GM08714 (cell line): ENCODE results near the gene PRELID2.
A peak's percentile ranks its signal among the peaks of the same experiment; 100 is the strongest.
"Not testable (repeated sequence)": the region's sequence is repeated elsewhere in the genome, so short reads cannot be mapped to it uniquely, and the experiment has no call there.

Experiments used
- H3K4me3 ChIP-seq: fragments of 200-500 bp; sonication (Bioruptor generic); 2 replicates; pipeline ENCODE4 v1.5.1; 2014; ENCODE audit warnings: mild to moderate bottlenecking, low read length, inconsistent platforms
- ZNF274 ChIP-seq: IDR thresholded peaks from 2 replicates; pipeline ENCODE4 v1.6.1; 2012; ENCODE audit warnings: mild to moderate bottlenecking, low read depth, low read length

Gene PRELID2

GRCh38 chr5:145834917-145835847 lies at the start of gene PRELID2:
Gene PRELID2, minus strand, starts transcription at chr5:145835342. Its CDS starts 91 bp downstream, at chr5:145835251.
- TF ChIP-seq ZNF274 = no peak
- H3K4me3 ChIP-seq = peak within 1 kb of the TSS; percentile 52; the same call in 1 of the 2 replicates

- H3K4me3 ChIP-seq = no peak overlapping the region
- TF ChIP-seq ZNF274 = no peak
Measured at GRCh38 chr5:145874765-145875164, 39.6 kb upstream of the PRELID2 start.

DNA sequence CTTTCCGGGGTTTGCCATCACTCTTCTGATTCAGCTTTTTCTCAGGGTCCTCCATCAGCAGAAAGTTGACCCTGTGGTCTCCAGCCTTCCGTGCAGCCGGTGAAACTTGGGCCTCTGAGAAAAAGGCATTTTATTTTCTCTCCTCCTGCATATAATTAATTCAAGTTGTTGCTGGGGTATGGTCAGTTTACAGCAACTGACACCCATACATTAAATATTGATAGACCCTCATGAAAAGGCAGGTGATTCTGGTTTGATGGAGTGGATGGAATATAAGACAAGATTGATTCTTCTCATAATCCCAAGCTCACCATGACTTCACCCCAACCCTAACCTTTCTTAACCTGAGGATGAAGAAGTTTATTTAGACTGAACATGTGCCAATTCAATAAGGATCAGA lies 37.8 kb upstream of the PRELID2 start, which contains the start of gene GRXCR2:
Gene GRXCR2 (minus strand): TSS at position 101 of the 400 bp plus-strand sequence. CDS start 46 bp downstream, at position 55.
- no peak within 1 kb of the TSS for H3K4me3 ChIP-seq
- no peak for TF ChIP-seq ZNF274

- no peak for TF ChIP-seq ZNF274
- H3K4me3 ChIP-seq = no peak overlapping the region
Measured at GRCh38 chr5:145872486-145872885, 37.3 kb upstream of the PRELID2 start.

DNA sequence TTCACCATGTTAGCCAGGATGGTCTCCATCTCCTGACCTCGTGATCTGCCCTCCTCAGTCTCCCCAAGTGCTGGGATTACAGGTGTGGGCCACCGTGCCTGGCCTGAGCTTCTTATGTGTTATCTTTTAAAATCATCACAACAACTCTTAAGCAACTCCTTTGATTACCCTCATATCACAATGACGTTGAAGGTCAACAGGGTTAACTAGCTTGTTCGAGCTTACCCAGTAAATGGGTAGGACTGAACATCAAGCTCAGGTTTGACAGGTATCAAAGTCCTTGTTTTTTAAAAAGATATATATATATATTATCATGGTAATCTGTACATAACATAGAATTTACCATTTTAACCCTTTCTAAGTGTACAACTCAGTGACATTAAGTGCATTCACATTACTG lies 34.6 kb upstream of the PRELID2 start:
- no peak for TF ChIP-seq ZNF274
- H3K4me3 ChIP-seq = no peak overlapping the region

GRCh38 chr5:145867806-145868205 lies 32.7 kb upstream of the PRELID2 start:
- no peak for TF ChIP-seq ZNF274
- no peak overlapping the region for H3K4me3 ChIP-seq

DNA sequence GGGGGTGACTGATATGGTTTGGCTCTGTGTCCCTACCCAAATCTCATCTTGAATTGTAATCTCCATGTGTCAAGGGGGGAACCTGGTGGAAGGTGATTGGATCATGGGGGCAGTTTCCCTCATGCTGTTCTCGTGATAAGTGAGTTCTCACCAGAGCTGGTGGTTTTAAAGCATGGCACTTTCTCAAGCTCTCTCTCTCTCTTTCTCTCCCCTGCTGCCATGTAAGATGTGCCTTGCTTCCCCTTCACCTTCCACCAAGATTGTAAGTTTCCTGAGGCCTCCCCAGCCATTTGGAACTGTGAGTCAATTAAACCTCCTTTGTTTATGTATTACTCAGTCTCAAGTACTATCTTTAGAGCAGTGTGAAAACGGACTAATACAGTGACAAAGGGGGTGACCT lies 29.3 kb upstream of the PRELID2 start:
- H3K4me3 ChIP-seq = not testable (repeated sequence)

- no peak overlapping the region for H3K4me3 ChIP-seq
- no peak for TF ChIP-seq ZNF274
Measured at GRCh38 chr5:145863003-145863402, 27.9 kb upstream of the PRELID2 start.

- TF ChIP-seq ZNF274 = no peak
- H3K4me3 ChIP-seq = no peak overlapping the region
Measured at GRCh38 chr5:145859897-145860296, 24.8 kb upstream of the PRELID2 start.

DNA sequence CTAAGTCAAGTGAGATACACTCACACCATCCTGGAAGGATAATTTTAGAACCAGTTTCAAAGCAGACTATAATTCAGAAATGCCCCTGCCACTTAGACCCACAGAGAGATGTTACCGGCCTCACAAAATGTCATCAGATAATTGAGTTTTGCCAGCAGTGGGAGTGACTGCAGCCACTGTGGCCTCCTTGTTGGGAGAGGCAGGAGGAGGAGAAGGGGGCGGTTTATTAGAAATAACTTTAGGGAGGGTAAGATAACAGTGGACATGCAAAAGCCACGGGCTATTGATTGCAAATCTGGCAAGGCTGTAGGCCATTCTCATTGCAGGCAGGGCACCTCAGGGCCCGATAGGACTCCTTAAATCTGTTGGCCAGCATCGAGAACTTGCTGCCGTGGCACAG lies 24.3 kb upstream of the PRELID2 start:
- TF ChIP-seq ZNF274 = no peak
- no peak overlapping the region for H3K4me3 ChIP-seq

DNA sequence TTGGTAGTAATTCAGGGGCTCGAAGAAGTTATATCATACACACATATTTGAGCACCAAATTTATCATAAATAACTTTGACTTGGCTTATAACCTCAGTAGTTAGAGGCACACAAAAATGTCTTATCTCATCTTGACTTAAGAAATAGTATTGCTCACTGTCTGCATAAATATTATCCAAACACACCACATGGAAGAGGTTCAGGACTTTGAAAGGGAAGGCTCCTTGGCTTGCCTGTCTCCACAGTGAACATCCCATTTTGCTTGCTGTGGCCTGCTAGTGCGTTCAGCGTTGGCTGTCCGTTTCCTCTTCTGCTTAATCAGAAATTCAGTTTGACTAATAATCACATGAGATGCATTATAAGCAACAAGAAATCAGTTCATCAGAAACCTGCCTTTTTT lies 23.8 kb upstream of the PRELID2 start:
- H3K4me3 ChIP-seq = no peak overlapping the region
- TF ChIP-seq ZNF274 = no peak

- TF ChIP-seq ZNF274 = no peak
- no peak overlapping the region for H3K4me3 ChIP-seq
Measured at GRCh38 chr5:145856285-145856818, 21.2 kb upstream of the PRELID2 start.

- H3K4me3 ChIP-seq = no peak overlapping the region
- TF ChIP-seq ZNF274 = no peak
Measured at GRCh38 chr5:145855763-145856267, 20.7 kb upstream of the PRELID2 start.

DNA sequence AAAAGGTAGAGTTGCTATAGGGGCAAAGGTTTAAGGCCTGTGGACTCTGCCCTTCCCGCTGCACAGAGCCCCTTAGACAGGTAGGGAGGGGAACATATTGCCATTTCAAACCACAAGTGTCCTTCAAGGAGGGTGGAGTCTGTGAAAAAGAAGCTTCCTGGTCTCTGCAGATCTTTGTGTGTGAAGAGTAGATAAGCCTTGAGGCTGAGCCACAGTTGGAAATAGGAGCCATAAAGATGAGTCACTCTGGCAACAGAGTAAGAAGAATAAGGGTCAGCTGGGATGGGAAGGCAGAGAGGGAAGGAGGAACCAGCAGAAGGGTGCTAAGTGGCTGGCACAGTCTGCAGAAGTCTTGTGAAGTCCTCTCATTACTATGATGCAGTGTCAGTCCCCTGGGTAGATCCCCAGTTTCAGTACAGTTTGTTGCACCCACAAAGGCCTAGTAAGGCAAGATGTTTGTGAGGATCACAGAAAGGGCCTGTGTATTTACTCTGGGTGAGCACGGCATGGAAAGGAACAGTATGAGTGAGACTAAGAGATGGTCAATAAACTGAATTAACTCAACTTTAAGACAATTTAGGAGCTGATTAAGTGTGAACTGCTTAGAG lies 19.6 kb upstream of the PRELID2 start:
- TF ChIP-seq ZNF274 = no peak
- H3K4me3 ChIP-seq = no peak overlapping the region
